Thyroid gland (tissue), 4 donors: ENCODE results near the gene SEPTIN1.

Experiments
- POLR2A ChIP-seq, 2 donors: fragments of 450-650 bp; IDR thresholded peaks; one replicate each; pipeline ENCODE4 v1.6.1; 2017; ENCODE audit warnings: antibody characterized with exemption in 2 of 2, mild to moderate bottlenecking in 2 of 2, moderate library complexity in 1 of 2
- TF ChIP-seq, protein P1 (sequence below), 6 experiments: fragments of 200-600 bp in 3 of 6; fragments of 450-650 bp in 3 of 6; sonication (generic) in 3 of 6; IDR thresholded peaks; one replicate each; pipeline ENCODE4 v1.5.1; 2016 to 2019; ENCODE audit warnings: antibody characterized with exemption in 6 of 6, mild to moderate bottlenecking in 2 of 6, inconsistent platforms in 1 of 6, moderate library complexity in 1 of 6

DNA sequence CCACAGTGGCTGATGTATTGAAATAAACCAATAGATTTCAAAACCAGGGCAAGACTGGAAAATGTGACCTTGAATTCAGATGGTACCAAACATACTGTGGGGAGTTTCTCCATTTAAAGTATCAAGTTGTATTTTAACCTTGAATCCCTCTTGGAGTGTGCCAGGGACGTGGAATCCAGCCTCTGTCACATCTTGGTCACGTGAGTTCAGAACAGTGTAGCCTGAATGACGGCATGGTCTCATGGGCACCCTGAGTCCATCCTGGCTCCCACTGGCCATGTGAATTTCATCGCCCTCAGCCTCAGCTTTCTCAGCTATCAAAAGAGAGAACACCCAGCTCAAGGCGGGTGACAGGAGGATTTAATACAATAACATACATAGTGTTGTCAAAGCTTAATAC, 31.8 kb upstream of the SEPTIN1 start:
- TF ChIP-seq, protein P1, sequence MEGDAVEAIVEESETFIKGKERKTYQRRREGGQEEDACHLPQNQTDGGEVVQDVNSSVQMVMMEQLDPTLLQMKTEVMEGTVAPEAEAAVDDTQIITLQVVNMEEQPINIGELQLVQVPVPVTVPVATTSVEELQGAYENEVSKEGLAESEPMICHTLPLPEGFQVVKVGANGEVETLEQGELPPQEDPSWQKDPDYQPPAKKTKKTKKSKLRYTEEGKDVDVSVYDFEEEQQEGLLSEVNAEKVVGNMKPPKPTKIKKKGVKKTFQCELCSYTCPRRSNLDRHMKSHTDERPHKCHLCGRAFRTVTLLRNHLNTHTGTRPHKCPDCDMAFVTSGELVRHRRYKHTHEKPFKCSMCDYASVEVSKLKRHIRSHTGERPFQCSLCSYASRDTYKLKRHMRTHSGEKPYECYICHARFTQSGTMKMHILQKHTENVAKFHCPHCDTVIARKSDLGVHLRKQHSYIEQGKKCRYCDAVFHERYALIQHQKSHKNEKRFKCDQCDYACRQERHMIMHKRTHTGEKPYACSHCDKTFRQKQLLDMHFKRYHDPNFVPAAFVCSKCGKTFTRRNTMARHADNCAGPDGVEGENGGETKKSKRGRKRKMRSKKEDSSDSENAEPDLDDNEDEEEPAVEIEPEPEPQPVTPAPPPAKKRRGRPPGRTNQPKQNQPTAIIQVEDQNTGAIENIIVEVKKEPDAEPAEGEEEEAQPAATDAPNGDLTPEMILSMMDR (IDR thresholded peaks at IDR 0.05): no peak
- TF ChIP-seq POLR2A (IDR thresholded peaks at IDR 0.05): no peak
